Measurements from ENCODE around the gene BCAR3. TPM values are rescaled to one million over a fixed set of nuclear protein-coding genes. Genes with fewer than 3 reads are reported as not detected.
A peak's percentile ranks its signal among the peaks of the same experiment; 100 is the strongest.
"Not testable (repeated sequence)": the region's sequence is repeated elsewhere in the genome, so short reads cannot be mapped to it uniquely, and the experiment has no call there.

Gene BCAR3
- total RNA-seq, 3 donors from 2014 or later, result 26.7 to 42.7 (median 30.2) TPM

GRCh38 chr1:93559695-93560094, 121.9 kb downstream of the BCAR3 start:
- Histone ChIP-seq H3K36me3 (no peaks in the 10 kb centered on the region), H3K9me3 (no peaks in the 10 kb centered on the region), H3K27me3 (no peaks in the 10 kb centered on the region), H3K4me3 (no peak overlapping the region), H3K27ac (peak overlapping the region in 1 of 2 donors; percentile 11), H3K4me1 (peaks cover 0 to 6% of the 10 kb centered on the region in 2 donors)
- no peak for DNase-seq (ENCODE audit: low spot score in 2 of 2)
- TF ChIP-seq POLR2AphosphoS5 (IDR thresholded peaks at IDR 0.05) (no peak), CTCF (IDR thresholded peaks at IDR 0.05) (no peak), POLR2A (IDR thresholded peaks at IDR 0.05) (no peak)
- intact Hi-C loops (cut with DNase I; ENCODE audit: low total_unique reads), result no loop called here

- Histone ChIP-seq H3K27me3 (no peaks in the 10 kb centered on the region), H3K27ac (no peak overlapping the region), H3K4me1 (peaks cover 0 to 13% of the 10 kb centered on the region in 2 donors), H3K4me3 (no peak overlapping the region), H3K36me3 (no peaks in the 10 kb centered on the region), H3K9me3 (no peaks in the 10 kb centered on the region)
- intact Hi-C loops (cut with DNase I; ENCODE audit: low total_unique reads), result no loop called here
- no peak for TF ChIP-seq POLR2A (IDR thresholded peaks at IDR 0.05)
- no peak for TF ChIP-seq POLR2AphosphoS5 (IDR thresholded peaks at IDR 0.05)
- no peak for TF ChIP-seq CTCF (IDR thresholded peaks at IDR 0.05)
- no peak for DNase-seq (ENCODE audit: low spot score in 2 of 2)
These were observed 122.6 kb downstream of the BCAR3 start for GRCh38 chr1:93559045-93559444.

- intact Hi-C loops (cut with DNase I; ENCODE audit: low total_unique reads), result no loop called here
- TF ChIP-seq POLR2AphosphoS5 (IDR thresholded peaks at IDR 0.05) (no peak), POLR2A (IDR thresholded peaks at IDR 0.05) (no peak), CTCF (IDR thresholded peaks at IDR 0.05) (no peak)
- H3K27ac ChIP-seq, result peak overlapping the region; percentile 17 to 69
- no peaks in the 10 kb centered on the region for H3K36me3 ChIP-seq
- no peak for DNase-seq (ENCODE audit: low spot score in 2 of 2)
- H3K4me3 ChIP-seq, result no peak overlapping the region
- H3K4me1 ChIP-seq, result peaks cover 0 to 18% of the 10 kb centered on the region in 2 donors
- no peaks in the 10 kb centered on the region for H3K9me3 ChIP-seq
- no peaks in the 10 kb centered on the region for H3K27me3 ChIP-seq
These were observed 125.3 kb downstream of the BCAR3 start for GRCh38 chr1:93556291-93556690.

GRCh38 chr1:93554883-93555872, 126.5 kb downstream of the BCAR3 start:
- intact Hi-C loops (cut with DNase I; ENCODE audit: low total_unique reads), result no loop called here
- Histone ChIP-seq H3K27me3 (no peaks in the 10 kb centered on the region), H3K27ac (peak overlapping the region; percentile 17 to 20), H3K4me1 (peaks cover 0 to 18% of the 10 kb centered on the region in 2 donors), H3K36me3 (no peaks in the 10 kb centered on the region), H3K9me3 (no peaks in the 10 kb centered on the region), H3K4me3 (no peak overlapping the region)
- no peak for DNase-seq (ENCODE audit: low spot score in 2 of 2)
- no peak for TF ChIP-seq CTCF (IDR thresholded peaks at IDR 0.05)
- TF ChIP-seq POLR2AphosphoS5 (IDR thresholded peaks at IDR 0.05), result peak in 2 of 3 donors; percentile 19 to 50

GRCh38 chr1:93553886-93554490, 127.6 kb downstream of the BCAR3 start:
- H3K27me3 ChIP-seq; H3K4me3 ChIP-seq; H3K9me3 ChIP-seq; intact Hi-C loops (cut with DNase I; ENCODE audit: low total_unique reads); H3K36me3 ChIP-seq; DNase-seq (ENCODE audit: low spot score in 2 of 2): not testable (repeated sequence)
- peaks cover 0 to 18% of the 10 kb centered on the region in 2 donors for H3K4me1 ChIP-seq
- peak overlapping the region; percentile 25 to 62 for H3K27ac ChIP-seq
- TF ChIP-seq POLR2AphosphoS5 (IDR thresholded peaks at IDR 0.05), result peak in 1 of 3 donors; percentile 30
